IMR-90 (cell line): Measurements from ENCODE around the gene LMO4. TPM values are rescaled to one million over a fixed set of nuclear protein-coding genes. Genes with fewer than 3 reads are reported as not detected.

Source experiments
- ATAC-seq: fragments of 200-7000 bp; cut with Tn5 transposase; 2 replicates; pipeline ENCODE4 v1.9.1; 2020; ENCODE audit warnings: low read depth, mild to moderate bottlenecking, moderate library complexity
- BruUV-seq: library from RNA; stranded (reverse); fragments of 400-500 nt; replicated peaks from 2 replicates; lab custom pipeline; 2021; lab: Mats Ljungman, UMichigan
- CTCF ChIA-PET: fragments of 300-600 bp; formaldehyde crosslinking; extraction: SDS; loops from one replicate; lab custom pipeline; 2021; ENCODE audit warnings: antibody characterized with exemption; lab: Yijun Ruan, JAX
- POLR2A ChIA-PET: fragments of 300-600 bp; sonication (Branson Sonifier 250); formaldehyde crosslinking; loops from one replicate; lab custom pipeline; 2022; ENCODE audit warnings: antibody characterized with exemption; ENCODE audit not compliant: unreplicated experiment; lab: Charles Lee
- DNase-seq: peaks from one replicate; pipeline ENCODE4 v3.0.0; 2013
- H2AFZ ChIP-seq: replicated peaks from 2 replicates; pipeline ENCODE3; 2013; ENCODE audit warnings: low read length, mild to moderate bottlenecking; ENCODE audit not compliant: poor library complexity
- H2AK5ac ChIP-seq: 2 replicates; pipeline ENCODE4 v1.6.1; 2013; ENCODE audit warnings: low read depth, low read length, inconsistent platforms
- H2AK9ac ChIP-seq: replicated peaks from 2 replicates; pipeline ENCODE3; 2013; ENCODE audit warnings: mild to moderate bottlenecking, low read depth, low read length, moderate library complexity; ENCODE audit not compliant: poor library complexity
- H2BK120ac ChIP-seq: 2 replicates; pipeline ENCODE4 v1.6.1; 2013; ENCODE audit warnings: low read depth, low read length, inconsistent platforms
- H2BK15ac ChIP-seq: 3 replicates; pipeline ENCODE4 v1.6.1; 2013; ENCODE audit warnings: low read depth, low read length, inconsistent platforms
- H2BK20ac ChIP-seq: 2 replicates; pipeline ENCODE4 v1.6.1; 2013; ENCODE audit warnings: low read depth, mild to moderate bottlenecking, inconsistent platforms, low read length, moderate library complexity
- H2BK5ac ChIP-seq: 2 replicates; pipeline ENCODE4 v1.6.1; 2013; ENCODE audit warnings: mild to moderate bottlenecking, low read depth, low read length, inconsistent platforms; ENCODE audit not compliant: poor library complexity, severe bottlenecking
- H3K14ac ChIP-seq: replicated peaks from 2 replicates; pipeline ENCODE4 v1.6.1; 2013; ENCODE audit warnings: low read depth, low read length, inconsistent platforms
- H3K18ac ChIP-seq: 2 replicates; pipeline ENCODE4 v1.6.1; 2013; ENCODE audit warnings: low read depth, low read length, control low read depth
- H3K23ac ChIP-seq: 2 replicates; pipeline ENCODE4 v1.6.1; 2013; ENCODE audit warnings: low read depth, low read length, inconsistent platforms
- H3K27ac ChIP-seq: 2 replicates; pipeline ENCODE4 v1.5.1; 2013; ENCODE audit warnings: mild to moderate bottlenecking, control low read depth, low read length; ENCODE audit not compliant: insufficient read depth
- H3K27me3 ChIP-seq: 2 replicates; pipeline ENCODE4 v1.6.1; 2013; ENCODE audit warnings: low read length; ENCODE audit not compliant: control insufficient read depth, insufficient read depth
- H3K36me3 ChIP-seq: 2 replicates; pipeline ENCODE4 v1.6.1; 2013; ENCODE audit warnings: low read length, mixed read lengths; ENCODE audit not compliant: control insufficient read depth, insufficient read depth
- H3K4ac ChIP-seq: 2 replicates; pipeline ENCODE4 v1.6.1; 2013; ENCODE audit warnings: low read depth, low read length, inconsistent platforms
- H3K4me1 ChIP-seq: 2 replicates; pipeline ENCODE4 v1.6.1; 2013; ENCODE audit warnings: low read length, mixed read lengths; ENCODE audit not compliant: control insufficient read depth, insufficient read depth
- H3K4me2 ChIP-seq: 2 replicates; pipeline ENCODE4 v1.6.1; 2013; ENCODE audit warnings: low read depth, mild to moderate bottlenecking, control low read depth, low read length, moderate library complexity
- H3K4me3 ChIP-seq: 2 replicates; pipeline ENCODE4 v1.5.1; 2013; ENCODE audit warnings: low read depth, mild to moderate bottlenecking, control low read depth, low read length, moderate library complexity; ENCODE audit not compliant: insufficient read depth
- H3K56ac ChIP-seq: 2 replicates; pipeline ENCODE4 v1.6.1; 2013; ENCODE audit warnings: low read length, inconsistent platforms; ENCODE audit not compliant: insufficient read depth; ENCODE audit errors: extremely low read depth
- H3K79me1 ChIP-seq, 2 experiments: 2 replicates each; pipeline ENCODE4 v1.6.1; 2013; ENCODE audit warnings: low read length in 2 of 2, inconsistent platforms in 1 of 2, low read depth in 1 of 2
- H3K9ac ChIP-seq: 2 replicates; pipeline ENCODE4 v1.6.1; 2013; ENCODE audit warnings: low read depth, low read length, control low read depth
- H3K9me1 ChIP-seq: 2 replicates; pipeline ENCODE4 v1.6.1; 2013; ENCODE audit warnings: low read length, inconsistent platforms; ENCODE audit not compliant: insufficient read depth
- H3K9me3 ChIP-seq: 2 replicates; pipeline ENCODE4 v1.6.1; 2013; ENCODE audit warnings: low read length; ENCODE audit not compliant: control insufficient read depth, insufficient read depth
- H4K20me1 ChIP-seq: 2 replicates; pipeline ENCODE4 v1.6.1; 2013; ENCODE audit warnings: low read length, inconsistent platforms; ENCODE audit not compliant: insufficient read depth
- H4K5ac ChIP-seq: 2 replicates; pipeline ENCODE4 v1.6.1; 2013; ENCODE audit warnings: mild to moderate bottlenecking, low read depth, low read length, control low read depth
- H4K8ac ChIP-seq, 2 experiments: 2 replicates each; pipeline ENCODE4 v1.6.1; 2013; ENCODE audit warnings: low read depth in 2 of 2, low read length in 2 of 2, control low read depth in 1 of 2, inconsistent platforms in 1 of 2
- H4K91ac ChIP-seq: 2 replicates; pipeline ENCODE4 v1.6.1; 2013; ENCODE audit warnings: low read depth, low read length, inconsistent platforms; ENCODE audit not compliant: insufficient read depth
- BHLHE40 ChIP-seq: fragments of 150-350 bp; IDR thresholded peaks from 2 replicates; pipeline ENCODE4 v1.6.1; 2016; ENCODE audit warnings: mild to moderate bottlenecking, low read depth, low read length
- CEBPB ChIP-seq: IDR thresholded peaks from 2 replicates; pipeline ENCODE4 v1.6.1; 2012; ENCODE audit warnings: low read depth, low read length, improper control_type of control experiment
- CHD1 ChIP-seq: IDR thresholded peaks from 2 replicates; pipeline ENCODE4 v1.6.1; 2012; ENCODE audit warnings: low read depth, low read length, improper control_type of control experiment
- CTCF ChIP-seq: conservative IDR thresholded peaks from 2 replicates; pipeline ENCODE4 v1.5.1; 2012; ENCODE audit warnings: mild to moderate bottlenecking, low read depth, low read length, improper control_type of control experiment
- ELK1 ChIP-seq: fragments of 150-350 bp; IDR thresholded peaks from 2 replicates; pipeline ENCODE4 v1.6.1; 2016; ENCODE audit warnings: low read depth, mild to moderate bottlenecking, low read length, moderate library complexity, borderline replicate concordance
- FOS ChIP-seq: fragments of 150-350 bp; IDR thresholded peaks from 2 replicates; pipeline ENCODE4 v1.6.1; 2016; ENCODE audit warnings: low read depth, low read length
- MAFK ChIP-seq: IDR thresholded peaks from 2 replicates; pipeline ENCODE4 v1.6.1; 2012; ENCODE audit warnings: low read depth, low read length, improper control_type of control experiment
- MAZ ChIP-seq: IDR thresholded peaks from 2 replicates; pipeline ENCODE4 v1.6.1; 2012; ENCODE audit warnings: low read depth, mild to moderate bottlenecking, low read length, improper control_type of control experiment, moderate library complexity, borderline replicate concordance
- MXI1 ChIP-seq: IDR thresholded peaks from 2 replicates; pipeline ENCODE4 v1.6.1; 2012; ENCODE audit warnings: low read depth, mild to moderate bottlenecking, low read length, moderate library complexity, borderline replicate concordance
- NFE2L2 ChIP-seq: fragments of 150-350 bp; IDR thresholded peaks from 2 replicates; pipeline ENCODE4 v1.6.1; 2016; ENCODE audit warnings: low read depth, mild to moderate bottlenecking, low read length
- POLR2A ChIP-seq: IDR thresholded peaks from 2 replicates; pipeline ENCODE4 v1.6.1; 2012; ENCODE audit warnings: mild to moderate bottlenecking, low read depth, low read length
- RAD21 ChIP-seq: IDR thresholded peaks from 2 replicates; pipeline ENCODE4 v1.6.1; 2012; ENCODE audit warnings: low read length, improper control_type of control experiment
- RCOR1 ChIP-seq: IDR thresholded peaks from 2 replicates; pipeline ENCODE4 v1.6.1; 2012; ENCODE audit warnings: mild to moderate bottlenecking, low read length, improper control_type of control experiment; ENCODE audit not compliant: insufficient replicate concordance
- RFX5 ChIP-seq: IDR thresholded peaks from 2 replicates; pipeline ENCODE4 v1.8.0; 2012; ENCODE audit warnings: low read depth, mild to moderate bottlenecking, low read length, moderate library complexity
- SMC3 ChIP-seq: fragments of 150-350 bp; IDR thresholded peaks from 2 replicates; pipeline ENCODE4 v1.6.1; 2016; ENCODE audit warnings: low read depth, mild to moderate bottlenecking, antibody characterized with exemption, low read length, moderate library complexity
- USF2 ChIP-seq: fragments of 150-350 bp; IDR thresholded peaks from 2 replicates; pipeline ENCODE4 v1.6.1; 2017; ENCODE audit warnings: mild to moderate bottlenecking, antibody characterized with exemption, low read length, low read depth
- WGBS, 2 experiments: methylation state at CpG; one replicate each; pipeline versions ENCODE4 v1.1.5 to v1.1.7; 2013; ENCODE audit warnings: missing lambda C conversion rate in 2 of 2; ENCODE audit not compliant: insufficient read length in 1 of 2; ENCODE audit errors: extremely low coverage in 2 of 2; 5-methylcytosine and 5-hydroxymethylcytosine counted together
- dilution Hi-C: fragments of 300-500 bp; cut with HindIII; formaldehyde crosslinking; loops from one replicate; pipeline ENCODE4 v1.14.3; 2018; ENCODE audit warnings: low sequenced_read_pairs; ENCODE audit not compliant: unreplicated experiment
- in situ Hi-C: fragments of 300-500 bp; cut with MboI; formaldehyde crosslinking; loops from 3 replicates; pipeline ENCODE4 v1.14.3; 2019; ENCODE audit warnings: low sequenced_read_pairs, inconsistent platforms, mixed read lengths
- intact Hi-C: fragments of 100-400 bp; cut with micrococcal nuclease; formaldehyde crosslinking; loops from 2 replicates; pipeline ENCODE4 v1.10.0; 2022
- polyA plus RNA-seq, 3 experiments: library from polyadenylated mRNA; depleted of rRNA; stranded (reverse); fragments of >200 nt; gene quantifications; 2 replicates each; pipeline ENCODE4 v1.2.3, GENCODE V29; 2012; ENCODE audit warnings: low replicate concordance in 1 of 3
- total RNA-seq: library from RNA; depleted of rRNA; stranded (reverse); fragments of >200 nt; gene quantifications from 2 replicates; pipeline ENCODE4 v1.2.3, GENCODE V29; 2012

The LMO4 gene
- total and polyA plus RNA-seq, 2 of the 4 experiments (the other 2 are of a cell fraction): 98.9 to 109 TPM

GRCh38 chr1:87394982-87395381 is 66.3 kb downstream of the LMO4 start:
- no peak overlapping the region for H4K8ac ChIP-seq
- TF ChIP-seq CEBPB: no peak
- TF ChIP-seq MAFK: no peak
- TF ChIP-seq CTCF: no peak
- TF ChIP-seq SMC3: no peak
- no peak for TF ChIP-seq ELK1
- no peak for TF ChIP-seq NFE2L2
- TF ChIP-seq MXI1: no peak
- no peak for TF ChIP-seq BHLHE40
- no peak for TF ChIP-seq CHD1
- TF ChIP-seq RCOR1: no peak
- TF ChIP-seq POLR2A: no peak
- no peak for TF ChIP-seq RFX5
- no peak for TF ChIP-seq RAD21
- TF ChIP-seq MAZ: no peak
- no peak for TF ChIP-seq USF2
- TF ChIP-seq FOS: no peak
- H3K4ac ChIP-seq: no peak overlapping the region
- in situ Hi-C loops: no loop called here
- no peak overlapping the region for H3K14ac ChIP-seq
- H3K23ac ChIP-seq: no peak overlapping the region
- intact Hi-C loops: no loop called here
- no peak overlapping the region for H3K27ac ChIP-seq
- H2BK15ac ChIP-seq: no peak overlapping the region
- no peak overlapping the region for H2AK9ac ChIP-seq
- H3K18ac ChIP-seq: no peak overlapping the region
- no peak overlapping the region for H2BK20ac ChIP-seq
- no peak overlapping the region for H4K91ac ChIP-seq
- H2AFZ ChIP-seq: no peak overlapping the region
- peaks cover 7% of the 10 kb centered on the region for H3K4me1 ChIP-seq
- H2AK5ac ChIP-seq: no peak overlapping the region
- no peak overlapping the region for H2BK5ac ChIP-seq
- no peak overlapping the region for H3K4me2 ChIP-seq
- POLR2A ChIA-PET: no interaction called here
- no peak overlapping the region for H3K4me3 ChIP-seq
- no peak for ATAC-seq
- CTCF ChIA-PET: interaction anchor here (0.6 kb wide), 1 partner anchor 1300 kb away, joined by 4 read pairs; no protein-coding TSS in a partner anchor
- no peaks in the 10 kb centered on the region for H4K20me1 ChIP-seq
- no peak overlapping the region for H4K5ac ChIP-seq
- BruUV-seq: no TSS peak
- H3K36me3 ChIP-seq: no peaks in the 10 kb centered on the region
- no CpG with 5 or more reads among the region's 2 CpGs for WGBS, 2 experiments
- no peak overlapping the region for H3K9ac ChIP-seq
- H3K56ac ChIP-seq: no peak overlapping the region
- no peak for DNase-seq
- dilution Hi-C loops: no loop called here
- no peaks in the 10 kb centered on the region for H3K27me3 ChIP-seq
- peaks cover 4% of the 10 kb centered on the region; the same call in 1 of the 2 replicates for H3K9me1 ChIP-seq
- H2BK120ac ChIP-seq: no peak overlapping the region
- H3K9me3 ChIP-seq: no peaks in the 10 kb centered on the region
- no peaks in the 10 kb centered on the region for H3K79me1 ChIP-seq
